GM12878 (cell line): Measurements from ENCODE around the gene LIN54. TPM values are rescaled to one million over a fixed set of nuclear protein-coding genes. Genes with fewer than 3 reads are reported as not detected.

Experiments
- CHD2 ChIP-seq: IDR thresholded peaks from 2 replicates; pipeline ENCODE4 v1.6.1; 2011; ENCODE audit warnings: low read depth, low read length, improper control_type of control experiment, borderline replicate concordance
- CREB1 ChIP-seq: IDR thresholded peaks from 2 replicates; pipeline ENCODE4 v1.6.1; 2012; ENCODE audit warnings: low read depth, mild to moderate bottlenecking, inconsistent platforms
- ETV6 ChIP-seq, 2 experiments: fragments of 450-650 bp in 1 of 2; IDR thresholded peaks in 1 of 2; conservative IDR thresholded peaks in 1 of 2; 2 replicates each; pipeline ENCODE4 v1.6.1; 2014; ENCODE audit warnings: antibody characterized with exemption in 1 of 2, borderline replicate concordance in 1 of 2, low read depth in 1 of 2, mild to moderate bottlenecking in 1 of 2, moderate library complexity in 1 of 2
- GABPA ChIP-seq: IDR thresholded peaks from 2 replicates; pipeline ENCODE4 v1.6.1; 2014; ENCODE audit warnings: antibody characterized with exemption, low read depth, mild to moderate bottlenecking, inconsistent platforms
- KAT2A ChIP-seq: conservative IDR thresholded peaks from 2 replicates; pipeline ENCODE4 v1.6.1; 2011; ENCODE audit warnings: low read depth, low read length; ENCODE audit not compliant: control insufficient read depth
- MEF2A ChIP-seq: IDR thresholded peaks from 2 replicates; pipeline ENCODE4 v1.6.1; 2011; ENCODE audit warnings: low read depth, mild to moderate bottlenecking, low read length, moderate library complexity; ENCODE audit not compliant: insufficient read depth
- YBX1 ChIP-seq: fragments of 450-650 bp; IDR thresholded peaks from 2 replicates; pipeline ENCODE4 v1.6.1; 2016; ENCODE audit warnings: antibody characterized with exemption
- ZNF24 ChIP-seq: fragments of 450-650 bp; IDR thresholded peaks from 2 replicates; pipeline ENCODE4 v1.6.1; 2017; ENCODE audit warnings: antibody characterized with exemption, mild to moderate bottlenecking
- ZZZ3 ChIP-seq: IDR thresholded peaks from 2 replicates; pipeline ENCODE4 v1.6.1; 2011; ENCODE audit warnings: low read depth; ENCODE audit not compliant: control insufficient read depth, insufficient read length
- polyA plus RNA-seq, 11 experiments: library from polyadenylated mRNA; depleted of rRNA in 4 of 11; unstranded in 6 of 11; stranded (reverse) in 5 of 11; fragments of >200 nt; fragmentation: Nextera tagmentation in 4 of 11; fragmentation: Illumina TruSeq in 1 of 11; extraction: Ambion mirVana in 4 of 11; extraction: Trizol in 1 of 11; gene quantifications; 1 replicate in 1 of 11; 2 replicates in 10 of 11; pipeline versions ENCODE4 v1.2.1 to v1.2.3, GENCODE V29; 2011 to 2016; ENCODE audit warnings: inconsistent platforms in 2 of 11, missing spikeins in 2 of 11, low read depth in 1 of 11
- total RNA-seq, 4 experiments: library from RNA; depleted of rRNA in 3 of 4; stranded (reverse); fragments of >200 nt in 3 of 4; fragmentation: Illumina TruSeq in 1 of 4; extraction: Trizol in 1 of 4; gene quantifications; 2 replicates each; pipeline versions ENCODE4 v1.2.1 to v1.2.3, GENCODE V29; 2013 to 2021
- TF ChIP-seq, protein P1 (sequence below): fragments of 450-650 bp; IDR thresholded peaks from 2 replicates; pipeline ENCODE4 v1.6.1; 2016; ENCODE audit warnings: mild to moderate bottlenecking

Gene LIN54
- total and polyA plus RNA-seq, 10 of the 15 experiments (the other 5 are each of a cell fraction or from before 2014, with no cell fraction given): 1.5 to 20.4 (median 12.2) TPM

DNA sequence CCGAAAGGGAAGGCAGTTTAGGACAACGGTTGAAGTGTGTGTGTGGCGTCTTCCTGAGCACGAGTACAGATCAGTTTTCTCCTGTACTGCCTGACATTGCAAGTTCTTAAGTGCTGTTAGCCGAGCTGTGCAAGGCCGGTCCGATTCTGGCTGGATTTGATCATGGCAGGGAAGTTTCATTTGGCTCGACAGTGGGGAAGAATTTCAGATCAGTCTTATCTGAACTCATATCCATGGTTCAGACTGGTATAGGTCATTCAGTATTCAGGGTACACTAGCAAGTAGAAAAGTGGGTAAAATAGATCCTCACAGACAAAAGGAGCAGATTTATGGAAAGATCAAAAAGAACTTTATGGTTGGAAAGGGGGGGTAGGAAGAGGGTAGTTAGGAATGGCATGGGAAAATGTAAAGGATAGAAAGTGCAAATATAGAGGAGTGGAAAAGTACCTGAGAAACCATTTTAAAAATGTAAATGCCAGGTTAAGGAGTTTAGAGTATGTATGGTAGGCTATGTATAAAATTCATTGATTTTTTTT is 109.4 kb downstream of the LIN54 start (continued):
- TF ChIP-seq, protein P1, sequence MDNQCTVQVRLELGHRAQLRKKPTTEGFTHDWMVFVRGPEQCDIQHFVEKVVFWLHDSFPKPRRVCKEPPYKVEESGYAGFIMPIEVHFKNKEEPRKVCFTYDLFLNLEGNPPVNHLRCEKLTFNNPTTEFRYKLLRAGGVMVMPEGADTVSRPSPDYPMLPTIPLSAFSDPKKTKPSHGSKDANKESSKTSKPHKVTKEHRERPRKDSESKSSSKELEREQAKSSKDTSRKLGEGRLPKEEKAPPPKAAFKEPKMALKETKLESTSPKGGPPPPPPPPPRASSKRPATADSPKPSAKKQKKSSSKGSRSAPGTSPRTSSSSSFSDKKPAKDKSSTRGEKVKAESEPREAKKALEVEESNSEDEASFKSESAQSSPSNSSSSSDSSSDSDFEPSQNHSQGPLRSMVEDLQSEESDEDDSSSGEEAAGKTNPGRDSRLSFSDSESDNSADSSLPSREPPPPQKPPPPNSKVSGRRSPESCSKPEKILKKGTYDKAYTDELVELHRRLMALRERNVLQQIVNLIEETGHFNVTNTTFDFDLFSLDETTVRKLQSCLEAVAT: peak; percentile 76; the same call in 1 of the 2 replicates
- TF ChIP-seq KAT2A (no peak), ZNF24 (no peak), YBX1 (0 out of 2 replicates have a peak, but pooled peaks have one; percentile 10), MEF2A (0 out of 2 replicates have a peak, but pooled peaks have one; percentile 0), CREB1 (no peak), ZZZ3 (no peak), ETV6 (conservative IDR thresholded peaks at IDR 0.05 in 1 of 2, IDR thresholded peaks at IDR 0.05 in 1 of 2; ENCODE audit: borderline replicate concordance in 1 of 2, low read depth in 1 of 2) (0 out of 4 replicates have a peak, but pooled peaks of 1 of the 2 experiments have one; percentile 1), CHD2 (no peak), GABPA (no peak)
